GM23338 (cell line): Measurements from ENCODE around the gene APOL4. TPM values are rescaled to one million over a fixed set of nuclear protein-coding genes. Genes with fewer than 3 reads are reported as not detected.

Experiments used
- ATAC-seq: fragments of 200-7000 bp; cut with Tn5 transposase; 3 replicates; pipeline ENCODE4 v1.9.1; 2020
- DNase-seq: peaks from one replicate; pipeline ENCODE4 v3.0.0-alpha.2; 2015; ENCODE audit warnings: low spot score
- H2AFZ ChIP-seq: fragments of 200-600 bp; sonication (generic); 2 replicates; pipeline ENCODE4 v1.8.0; 2016; ENCODE audit warnings: antibody characterized with exemption, mild to moderate bottlenecking, moderate library complexity
- H3F3A ChIP-seq: fragments of 200-600 bp; sonication (generic); replicated peaks from 2 replicates; pipeline ENCODE4 v1.8.0; 2017; ENCODE audit warnings: antibody characterized with exemption, mixed run types, low read depth
- H3K27ac ChIP-seq: fragments of 200-600 bp; sonication (generic); 2 replicates; pipeline ENCODE4 v1.6.1; 2016; ENCODE audit warnings: low read depth
- H3K27me3 ChIP-seq: fragments of 200-600 bp; sonication (generic); 2 replicates; pipeline ENCODE4 v1.8.0; 2016; ENCODE audit warnings: mild to moderate bottlenecking, mixed run types, moderate library complexity; ENCODE audit not compliant: insufficient read depth
- H3K36me3 ChIP-seq: fragments of 200-600 bp; sonication (generic); 2 replicates; pipeline ENCODE4 v1.8.0; 2016; ENCODE audit warnings: mild to moderate bottlenecking; ENCODE audit not compliant: insufficient read depth
- H3K4me1 ChIP-seq: fragments of 200-600 bp; sonication (generic); 2 replicates; pipeline ENCODE4 v1.8.0; 2016; ENCODE audit warnings: mild to moderate bottlenecking, moderate library complexity; ENCODE audit not compliant: insufficient read depth
- H3K4me2 ChIP-seq: fragments of 200-600 bp; sonication (generic); 2 replicates; pipeline ENCODE4 v1.7.1; 2017; ENCODE audit warnings: mixed run types
- H3K4me3 ChIP-seq: fragments of 200-600 bp; sonication (generic); 2 replicates; pipeline ENCODE4 v1.6.1; 2016; ENCODE audit warnings: mixed run types
- H3K79me2 ChIP-seq: fragments of 200-600 bp; sonication (generic); replicated peaks from 2 replicates; pipeline ENCODE4 v1.8.0; 2017; ENCODE audit warnings: mild to moderate bottlenecking; ENCODE audit not compliant: insufficient read depth
- H3K9me2 ChIP-seq: fragments of 200-600 bp; sonication (generic); 2 replicates; pipeline ENCODE4 v1.8.0; 2017; ENCODE audit not compliant: insufficient read depth
- H4K20me1 ChIP-seq: fragments of 200-600 bp; sonication (generic); replicated peaks from 2 replicates; pipeline ENCODE4 v1.8.0; 2017; ENCODE audit warnings: mild to moderate bottlenecking; ENCODE audit not compliant: insufficient read depth
- H3K27ac Mint-ChIP-seq: 2 replicates; pipeline ENCODE4 v1.8.0; 2020; ENCODE audit warnings: inconsistent platforms, mild to moderate bottlenecking, moderate library complexity, mixed read lengths
- H3K27me3 Mint-ChIP-seq: 3 replicates; pipeline ENCODE4 v1.8.0; 2022; ENCODE audit warnings: low read depth, mild to moderate bottlenecking, moderate library complexity, mixed read lengths, inconsistent platforms; ENCODE audit not compliant: insufficient read depth, poor library complexity
- H3K36me3 Mint-ChIP-seq: 3 replicates; pipeline ENCODE4 v1.8.0; 2021; ENCODE audit warnings: low read depth, mild to moderate bottlenecking, inconsistent platforms, moderate library complexity, mixed read lengths
- H3K4me1 Mint-ChIP-seq: 3 replicates; pipeline ENCODE4 v1.8.0; 2020; ENCODE audit warnings: mild to moderate bottlenecking, inconsistent platforms, mixed read lengths
- H3K4me3 Mint-ChIP-seq: 3 replicates; pipeline ENCODE4 v1.8.0; 2021; ENCODE audit warnings: moderate library complexity, mild to moderate bottlenecking, inconsistent platforms, mixed read lengths
- H3K9me3 Mint-ChIP-seq: 3 replicates; pipeline ENCODE4 v1.8.0; 2020; ENCODE audit warnings: moderate library complexity, mild to moderate bottlenecking, inconsistent platforms, mixed read lengths
- ETS1 ChIP-seq: IDR thresholded peaks from 2 replicates; pipeline ENCODE4 v1.6.1; 2016; ENCODE audit warnings: antibody characterized with exemption
- EZH2 ChIP-seq: fragments of 200-600 bp; sonication (generic); IDR thresholded peaks from one replicate; pipeline ENCODE4 v1.8.0; 2017; ENCODE audit warnings: antibody characterized with exemption, mild to moderate bottlenecking, low read depth; ENCODE audit not compliant: unreplicated experiment
- NANOG ChIP-seq: IDR thresholded peaks from 2 replicates; pipeline ENCODE4 v1.6.1; 2016; ENCODE audit warnings: antibody characterized with exemption, borderline replicate concordance
- POLR2AphosphoS5 ChIP-seq: IDR thresholded peaks from 2 replicates; pipeline ENCODE4 v1.6.1; 2016; ENCODE audit warnings: antibody characterized with exemption, low read depth
- STAT1 ChIP-seq: IDR thresholded peaks from one replicate; pipeline ENCODE4 v1.6.1; 2016; ENCODE audit warnings: antibody characterized with exemption; ENCODE audit not compliant: unreplicated experiment
- polyA plus RNA-seq: library from polyadenylated mRNA; unstranded; fragments of >200 nt; fragmentation: Nextera tagmentation; extraction: Ambion mirVana; gene quantifications from 2 replicates; pipeline ENCODE4 v1.2.1, GENCODE V29; 2016
- total RNA-seq: library from RNA; depleted of rRNA; stranded (reverse); fragments of >200 nt; shearing (Covaris generic); gene quantifications from 2 replicates; pipeline ENCODE4 v1.2.3, GENCODE V29; 2014
- TF ChIP-seq, protein P1 (sequence below): IDR thresholded peaks from one replicate; pipeline ENCODE4 v1.6.1; 2018; ENCODE audit warnings: antibody characterized with exemption; ENCODE audit not compliant: unreplicated experiment

The APOL4 gene
- total and polyA plus RNA-seq, 2 experiments from 2014 or later: not detected

GRCh38 chr22:36155702-36156101, 45.9 kb downstream of the APOL4 start (continued):
- TF ChIP-seq, protein P1, sequence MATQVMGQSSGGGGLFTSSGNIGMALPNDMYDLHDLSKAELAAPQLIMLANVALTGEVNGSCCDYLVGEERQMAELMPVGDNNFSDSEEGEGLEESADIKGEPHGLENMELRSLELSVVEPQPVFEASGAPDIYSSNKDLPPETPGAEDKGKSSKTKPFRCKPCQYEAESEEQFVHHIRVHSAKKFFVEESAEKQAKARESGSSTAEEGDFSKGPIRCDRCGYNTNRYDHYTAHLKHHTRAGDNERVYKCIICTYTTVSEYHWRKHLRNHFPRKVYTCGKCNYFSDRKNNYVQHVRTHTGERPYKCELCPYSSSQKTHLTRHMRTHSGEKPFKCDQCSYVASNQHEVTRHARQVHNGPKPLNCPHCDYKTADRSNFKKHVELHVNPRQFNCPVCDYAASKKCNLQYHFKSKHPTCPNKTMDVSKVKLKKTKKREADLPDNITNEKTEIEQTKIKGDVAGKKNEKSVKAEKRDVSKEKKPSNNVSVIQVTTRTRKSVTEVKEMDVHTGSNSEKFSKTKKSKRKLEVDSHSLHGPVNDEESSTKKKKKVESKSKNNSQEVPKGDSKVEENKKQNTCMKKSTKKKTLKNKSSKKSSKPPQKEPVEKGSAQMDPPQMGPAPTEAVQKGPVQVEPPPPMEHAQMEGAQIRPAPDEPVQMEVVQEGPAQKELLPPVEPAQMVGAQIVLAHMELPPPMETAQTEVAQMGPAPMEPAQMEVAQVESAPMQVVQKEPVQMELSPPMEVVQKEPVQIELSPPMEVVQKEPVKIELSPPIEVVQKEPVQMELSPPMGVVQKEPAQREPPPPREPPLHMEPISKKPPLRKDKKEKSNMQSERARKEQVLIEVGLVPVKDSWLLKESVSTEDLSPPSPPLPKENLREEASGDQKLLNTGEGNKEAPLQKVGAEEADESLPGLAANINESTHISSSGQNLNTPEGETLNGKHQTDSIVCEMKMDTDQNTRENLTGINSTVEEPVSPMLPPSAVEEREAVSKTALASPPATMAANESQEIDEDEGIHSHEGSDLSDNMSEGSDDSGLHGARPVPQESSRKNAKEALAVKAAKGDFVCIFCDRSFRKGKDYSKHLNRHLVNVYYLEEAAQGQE: no peak
- no peak for TF ChIP-seq NANOG

GRCh38 chr22:36154423-36154945, 47.1 kb downstream of the APOL4 start:
- peaks cover 24% of the 10 kb centered on the region for H3K4me1 Mint-ChIP-seq

More at GRCh38 chr22:36154423-36154945, 47.1 kb downstream of the APOL4 start:
- ATAC-seq (no peak), DNase-seq (no peak)
- peaks cover 17% of the 10 kb centered on the region; the same call in 1 of the 2 replicates for H3K4me1 ChIP-seq
- H3K36me3 ChIP-seq: no peaks in the 10 kb centered on the region
- no peak overlapping the region for H3K4me2 ChIP-seq
- no peaks in the 10 kb centered on the region for H3K9me2 ChIP-seq
- no peak overlapping the region for H3K27ac ChIP-seq
- H4K20me1 ChIP-seq: no peaks in the 10 kb centered on the region
- H3K4me3 ChIP-seq: no peak overlapping the region
- Mint-ChIP-seq H3K9me3 (peaks cover 6% of the 10 kb centered on the region; the same call in 2 of the 3 replicates), H3K27me3 (peaks cover 14% of the 10 kb centered on the region), H3K27ac (no peak overlapping the region), H3K36me3 (no peaks in the 10 kb centered on the region), H3K4me3 (no peak overlapping the region)
- TF ChIP-seq, protein P1: no peak
- TF ChIP-seq STAT1 (no peak), ETS1 (no peak), EZH2 (no peak), POLR2AphosphoS5 (no peak), NANOG (no peak)
- no peak overlapping the region for H2AFZ ChIP-seq
- no peaks in the 10 kb centered on the region for H3F3A ChIP-seq
- H3K79me2 ChIP-seq: no peaks in the 10 kb centered on the region
- H3K27me3 ChIP-seq: no peaks in the 10 kb centered on the region
